A673 (cell line): ENCODE data around the gene PDE8B.

ENCODE experiments used
- EZH2 ChIP-seq: fragments of 200-600 bp; sonication (generic); IDR thresholded peaks from 2 replicates; pipeline ENCODE4 v1.6.1; 2017; ENCODE audit warnings: borderline replicate concordance, low read depth, mild to moderate bottlenecking, mixed read lengths, antibody characterized with exemption, low read length; ENCODE audit not compliant: poor library complexity, severe bottlenecking
- TF ChIP-seq, protein P1 (sequence below): fragments of 300-800, 200-600 bp; sonication (generic); conservative IDR thresholded peaks from 2 replicates; pipeline ENCODE4 v1.5.1; 2017; ENCODE audit warnings: low read depth, mild to moderate bottlenecking, antibody characterized with exemption, low read length, moderate library complexity, mixed read lengths

DNA sequence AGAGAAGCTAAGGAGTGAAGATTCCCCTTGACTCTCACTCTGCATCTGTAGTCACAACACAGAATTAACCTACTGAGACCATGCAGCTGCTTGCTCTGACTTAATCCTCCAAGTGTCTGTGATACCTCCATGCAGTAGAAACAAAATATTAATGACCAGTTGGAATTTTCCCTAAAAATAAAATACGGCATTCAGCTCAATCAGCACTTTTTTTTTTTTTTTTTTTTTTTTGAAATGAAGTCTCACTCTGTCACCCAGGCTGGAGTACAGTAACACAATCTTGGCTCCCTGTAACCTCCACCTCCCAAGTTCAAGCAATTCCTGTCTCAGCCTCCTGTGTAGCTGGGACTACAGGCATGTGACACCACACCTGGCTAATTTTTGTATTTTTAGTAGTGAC lies 233.2 kb downstream of the PDE8B start:
- TF ChIP-seq, protein P1, sequence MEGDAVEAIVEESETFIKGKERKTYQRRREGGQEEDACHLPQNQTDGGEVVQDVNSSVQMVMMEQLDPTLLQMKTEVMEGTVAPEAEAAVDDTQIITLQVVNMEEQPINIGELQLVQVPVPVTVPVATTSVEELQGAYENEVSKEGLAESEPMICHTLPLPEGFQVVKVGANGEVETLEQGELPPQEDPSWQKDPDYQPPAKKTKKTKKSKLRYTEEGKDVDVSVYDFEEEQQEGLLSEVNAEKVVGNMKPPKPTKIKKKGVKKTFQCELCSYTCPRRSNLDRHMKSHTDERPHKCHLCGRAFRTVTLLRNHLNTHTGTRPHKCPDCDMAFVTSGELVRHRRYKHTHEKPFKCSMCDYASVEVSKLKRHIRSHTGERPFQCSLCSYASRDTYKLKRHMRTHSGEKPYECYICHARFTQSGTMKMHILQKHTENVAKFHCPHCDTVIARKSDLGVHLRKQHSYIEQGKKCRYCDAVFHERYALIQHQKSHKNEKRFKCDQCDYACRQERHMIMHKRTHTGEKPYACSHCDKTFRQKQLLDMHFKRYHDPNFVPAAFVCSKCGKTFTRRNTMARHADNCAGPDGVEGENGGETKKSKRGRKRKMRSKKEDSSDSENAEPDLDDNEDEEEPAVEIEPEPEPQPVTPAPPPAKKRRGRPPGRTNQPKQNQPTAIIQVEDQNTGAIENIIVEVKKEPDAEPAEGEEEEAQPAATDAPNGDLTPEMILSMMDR: no peak
- no peak for TF ChIP-seq EZH2
